GM19463 (cell line): ENCODE results near the gene ZNF768.
"Not testable (repeated sequence)": the region's sequence is repeated elsewhere in the genome, so short reads cannot be mapped to it uniquely, and the experiment has no call there.

Experiments
- ATAC-seq: cut with Tn5 transposase; IDR thresholded peaks from one replicate; pipeline ENCODE4 v1.9.1; 2021; ENCODE audit warnings: mild to moderate bottlenecking, moderate library complexity; ENCODE audit not compliant: unreplicated experiment

ZNF768 gene

DNA sequence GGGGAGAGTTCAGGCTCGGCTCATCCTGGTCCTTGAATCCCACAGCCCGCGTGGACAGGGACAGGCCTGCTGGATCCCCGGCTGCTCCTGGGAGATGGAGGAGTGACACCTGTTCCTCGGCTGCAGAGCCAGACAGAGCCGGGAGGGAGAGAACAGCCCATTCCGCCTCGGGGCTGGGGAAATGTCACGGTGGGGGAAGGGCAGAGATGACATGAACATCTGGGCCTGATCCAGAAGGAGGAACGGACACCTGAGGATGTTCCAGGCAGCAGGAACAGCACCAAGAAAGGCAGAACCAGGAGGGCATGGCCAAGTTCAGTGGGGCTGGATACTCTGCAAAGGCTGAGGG lies 29.7 kb upstream of the ZNF768 start:
- no peak for ATAC-seq

DNA sequence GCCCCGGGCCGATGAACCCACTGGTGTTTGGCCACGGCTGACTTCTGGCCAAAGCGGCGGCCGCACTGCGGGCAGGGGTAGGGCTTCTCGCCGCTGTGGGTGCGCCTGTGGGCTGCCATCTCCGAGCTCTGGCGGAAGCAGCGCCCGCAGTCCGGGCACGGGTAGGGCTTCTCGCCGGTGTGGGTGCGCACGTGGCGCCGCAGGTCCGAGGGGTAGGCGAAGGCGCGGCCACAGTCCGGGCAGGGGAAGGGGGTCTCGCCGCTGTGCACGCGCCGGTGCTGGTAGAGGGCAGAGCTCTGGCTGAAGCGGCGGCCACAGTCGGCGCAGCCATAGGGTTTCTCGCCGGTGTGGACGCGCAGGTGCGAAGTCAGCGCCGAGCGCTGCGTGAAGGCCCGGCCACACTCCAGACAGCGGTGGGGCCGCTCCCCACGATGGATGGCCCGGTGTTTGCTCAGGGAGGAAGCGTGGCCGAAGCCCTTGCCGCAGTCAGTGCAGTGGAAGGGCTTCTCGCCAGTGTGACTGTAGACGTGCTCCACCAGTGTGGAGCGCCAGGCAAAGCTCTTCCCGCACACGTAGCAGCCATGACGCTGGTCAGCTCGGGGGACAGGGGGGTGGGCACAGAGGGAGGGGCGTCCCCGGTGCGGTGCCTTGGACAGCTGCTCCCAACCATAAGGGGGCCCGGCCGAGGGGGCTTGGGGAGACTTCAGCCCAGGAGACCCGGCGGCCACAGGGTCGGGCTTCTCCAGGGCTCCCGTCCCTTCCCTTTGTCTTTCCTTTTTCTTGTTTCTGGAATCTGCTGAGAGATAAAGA lies 29.2 kb upstream of the ZNF768 start:
- no peak for ATAC-seq

DNA sequence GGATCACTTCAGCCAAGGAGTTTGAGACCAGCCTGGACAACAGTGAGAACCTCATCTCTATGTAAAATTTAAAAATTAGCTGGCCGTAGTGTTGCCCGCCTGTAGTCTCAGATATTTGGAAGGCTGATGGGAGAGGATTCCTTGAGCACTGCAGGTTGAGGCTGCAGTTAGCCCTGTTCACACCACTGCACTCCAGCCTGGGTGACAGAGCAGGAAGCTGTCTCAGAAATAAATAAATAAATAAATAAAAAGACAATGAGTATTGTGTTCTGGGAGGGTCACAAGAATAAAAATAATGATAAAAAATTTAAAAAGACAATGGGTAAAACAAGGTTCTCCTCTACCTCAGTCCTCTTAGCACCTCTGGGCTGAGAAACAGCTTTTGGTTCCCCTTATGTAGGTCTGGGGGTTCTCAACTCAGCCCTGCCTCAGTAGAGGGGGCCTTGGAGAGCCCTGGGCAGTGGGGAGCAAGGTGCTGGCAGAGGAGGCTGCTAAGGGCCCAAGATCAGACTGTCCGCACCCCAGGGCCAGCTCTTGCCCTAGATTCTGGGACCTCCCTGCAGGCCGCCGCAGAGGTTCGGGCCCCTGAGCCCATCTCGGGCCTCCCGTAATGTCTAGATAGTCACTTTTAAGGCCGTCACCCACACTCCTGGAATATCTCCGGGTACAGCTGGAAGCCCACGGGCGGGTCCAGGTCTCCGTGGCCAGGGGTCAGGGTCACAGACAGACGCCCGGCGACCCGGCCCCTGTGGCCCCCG lies 28.4 kb upstream of the ZNF768 start:
- no peak for ATAC-seq

DNA sequence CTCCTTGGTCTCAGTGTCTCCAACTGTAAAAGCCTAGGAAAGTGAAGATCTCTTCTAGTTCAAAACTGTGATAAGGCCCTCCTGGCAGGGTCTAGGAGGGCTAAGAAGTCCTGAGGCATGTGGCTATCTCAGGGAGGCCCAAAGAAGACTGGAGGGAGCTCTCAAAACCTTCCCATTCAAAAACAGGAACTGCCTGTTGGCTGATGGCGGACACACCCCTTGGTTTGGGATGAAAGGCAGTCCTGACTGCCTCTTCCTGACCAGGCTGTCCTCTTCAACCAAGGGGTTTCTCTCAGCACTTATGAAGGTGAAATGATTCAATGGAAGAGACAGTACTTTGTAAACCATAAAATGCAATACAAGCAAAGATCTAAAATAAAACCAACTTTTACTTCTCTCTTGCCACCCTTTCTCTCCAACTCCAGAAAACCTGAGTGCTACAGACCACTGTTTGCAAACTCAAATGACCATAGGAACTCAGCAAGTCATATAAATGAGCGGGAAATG lies 27.1 kb upstream of the ZNF768 start:
- no peak for ATAC-seq

DNA sequence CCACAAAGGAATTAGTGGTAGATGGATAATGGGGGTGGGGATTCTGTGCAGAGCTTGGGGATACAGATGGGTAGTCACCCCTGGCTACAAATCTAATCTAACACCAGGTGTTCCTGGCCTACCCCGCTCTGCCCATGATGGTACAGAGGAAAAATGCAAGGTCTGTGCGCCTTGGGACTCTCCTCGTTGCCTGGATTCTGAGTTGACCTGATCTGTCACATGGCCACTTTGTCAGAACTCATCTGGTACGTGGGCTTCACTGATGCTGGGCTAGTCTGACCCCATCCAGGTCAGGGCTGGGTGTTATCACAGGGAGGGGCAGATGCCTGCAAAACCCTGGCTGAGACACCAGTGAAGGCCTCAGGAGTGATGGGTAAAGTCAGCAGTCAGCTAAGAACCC lies 26.6 kb upstream of the ZNF768 start:
- no peak for ATAC-seq

DNA sequence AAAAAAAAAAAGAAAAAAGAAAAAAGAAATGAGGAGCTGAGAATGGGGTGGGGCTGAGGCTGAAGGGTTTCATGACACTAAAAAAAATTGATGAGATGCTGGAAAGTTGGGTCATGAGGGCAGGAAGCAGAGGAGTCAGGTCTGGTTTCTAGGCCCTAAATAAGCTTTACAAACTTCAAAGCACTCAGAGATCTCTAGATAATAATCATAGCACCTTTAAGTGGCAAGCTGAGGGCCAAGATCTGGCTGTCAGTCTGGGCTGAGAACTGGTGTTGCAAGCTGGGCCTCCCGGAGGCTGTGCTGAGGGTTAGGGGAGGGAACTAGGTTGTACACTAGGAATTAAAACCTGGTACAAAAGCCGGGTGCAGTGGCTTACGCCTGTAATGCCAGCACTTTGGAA lies 25.4 kb upstream of the ZNF768 start:
- no peak for ATAC-seq

DNA sequence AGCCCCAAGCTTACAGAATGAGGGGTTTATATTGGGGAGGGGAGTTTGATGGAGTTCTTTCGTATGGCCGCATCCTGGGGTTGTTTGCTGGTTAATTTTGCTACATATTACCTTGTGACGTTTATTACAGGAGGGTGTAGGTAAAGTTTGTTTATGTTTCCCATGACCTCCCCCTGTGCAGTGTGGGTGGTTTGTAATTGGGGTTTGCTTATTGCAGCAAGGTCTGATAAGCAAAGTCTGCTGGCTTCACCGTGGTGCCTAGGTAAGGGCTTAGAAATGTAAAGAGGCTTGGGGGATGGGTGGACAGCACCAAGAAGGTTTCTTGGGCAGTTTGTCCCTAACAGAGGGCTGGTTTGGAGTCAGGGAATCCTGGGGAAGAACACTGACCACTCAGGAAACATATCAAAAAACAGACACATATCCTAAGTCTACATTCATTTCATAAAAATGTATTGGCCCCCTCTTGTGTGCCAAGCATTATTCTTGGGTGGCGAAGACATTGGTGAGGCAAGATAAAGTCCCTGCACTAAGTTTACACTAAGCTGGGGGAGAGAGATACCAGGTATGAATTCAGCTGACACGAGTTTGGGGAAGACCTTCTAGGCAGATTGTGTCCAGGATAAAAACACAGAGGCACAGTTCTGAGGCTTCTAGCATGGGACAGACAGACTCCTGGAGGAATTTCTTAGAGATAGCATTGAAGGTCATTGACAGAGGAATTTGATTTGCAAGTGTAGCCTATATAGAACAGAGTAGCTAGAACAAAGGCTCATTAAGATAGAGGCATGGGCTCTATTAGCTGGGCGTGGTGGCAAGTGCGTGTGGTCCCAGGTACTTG lies 22.3 kb upstream of the ZNF768 start:
- no peak for ATAC-seq

DNA sequence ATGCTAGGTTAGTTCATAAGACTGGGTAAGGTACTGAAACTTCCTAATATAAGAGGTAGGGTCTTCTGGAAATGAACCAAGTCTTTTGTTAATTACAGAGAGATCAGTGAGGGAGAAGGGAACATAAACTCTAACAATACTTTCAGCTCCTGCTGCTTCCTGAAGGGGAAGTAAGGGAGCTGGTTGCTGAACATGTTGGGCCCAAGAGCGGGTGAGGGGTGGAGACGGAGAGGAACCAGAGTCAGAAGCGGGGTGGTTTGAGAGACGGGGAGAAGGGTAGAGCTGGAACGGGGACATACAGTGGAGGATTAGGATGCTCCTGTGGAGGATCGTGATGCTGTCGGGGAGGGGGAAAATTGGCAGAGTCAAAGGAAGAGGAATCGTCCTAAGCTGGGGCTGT lies 19.7 kb upstream of the ZNF768 start:
- ATAC-seq, result no peak

DNA sequence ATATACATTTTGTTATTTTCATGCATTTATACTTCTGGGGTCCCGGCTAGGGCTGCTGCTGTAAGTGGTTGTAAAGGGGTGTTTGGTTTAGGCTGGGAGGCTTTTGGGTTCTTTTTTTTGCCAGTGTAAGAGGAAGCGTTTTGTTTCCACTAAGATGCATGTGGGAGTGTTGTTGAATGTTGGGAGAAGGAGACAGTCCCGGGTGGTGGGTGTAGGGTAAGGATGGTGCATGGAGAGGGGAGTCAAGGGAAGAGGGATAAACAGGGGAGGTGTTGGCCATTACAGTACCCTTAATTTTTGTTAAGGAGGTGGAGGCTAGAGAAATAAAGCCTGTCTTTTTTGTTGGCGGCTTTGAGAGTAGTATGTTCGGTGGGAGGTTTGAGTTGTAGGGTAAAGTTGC lies 16.7 kb upstream of the ZNF768 start:
- ATAC-seq, result no peak

DNA sequence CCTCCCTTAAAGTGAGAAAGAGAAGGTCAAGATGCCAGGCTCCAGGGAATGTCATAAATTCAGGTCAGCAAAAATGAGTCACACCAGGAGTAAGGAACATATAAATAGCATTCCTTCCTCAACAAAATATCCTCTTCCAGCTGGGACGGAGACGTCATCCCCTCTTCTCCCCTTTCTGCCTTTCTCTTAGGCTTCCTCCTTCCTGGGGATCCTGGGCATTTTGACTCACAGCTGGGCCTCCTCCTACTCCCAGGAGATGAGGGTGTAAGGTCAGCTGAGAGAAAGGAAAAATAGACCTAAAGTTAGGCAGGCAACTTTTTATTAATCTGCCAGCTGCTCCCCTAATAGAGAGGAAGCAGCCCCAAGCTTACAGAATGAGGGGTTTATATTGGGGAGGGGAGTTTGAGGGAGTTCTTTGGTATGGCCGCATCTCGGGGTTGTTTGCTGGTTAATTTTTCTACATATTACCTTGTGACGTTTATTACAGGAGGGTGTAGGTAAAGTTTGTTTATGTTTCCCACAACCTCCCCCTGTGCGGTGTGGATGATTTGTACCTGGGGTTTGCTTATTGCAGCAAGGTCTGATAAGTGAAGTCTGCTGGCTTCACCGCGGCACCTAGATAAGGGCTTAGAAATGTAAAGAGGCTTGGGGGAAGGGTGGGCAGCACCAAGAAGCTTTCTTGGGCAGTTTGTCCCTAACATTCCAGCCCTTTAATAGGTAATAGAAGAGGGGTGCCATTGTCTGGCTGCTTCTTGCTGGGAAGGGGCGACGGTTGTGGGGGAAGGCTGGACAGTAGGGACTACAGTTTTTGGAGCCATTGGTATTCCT lies 15.3 kb upstream of the ZNF768 start:
- no peak for ATAC-seq

DNA sequence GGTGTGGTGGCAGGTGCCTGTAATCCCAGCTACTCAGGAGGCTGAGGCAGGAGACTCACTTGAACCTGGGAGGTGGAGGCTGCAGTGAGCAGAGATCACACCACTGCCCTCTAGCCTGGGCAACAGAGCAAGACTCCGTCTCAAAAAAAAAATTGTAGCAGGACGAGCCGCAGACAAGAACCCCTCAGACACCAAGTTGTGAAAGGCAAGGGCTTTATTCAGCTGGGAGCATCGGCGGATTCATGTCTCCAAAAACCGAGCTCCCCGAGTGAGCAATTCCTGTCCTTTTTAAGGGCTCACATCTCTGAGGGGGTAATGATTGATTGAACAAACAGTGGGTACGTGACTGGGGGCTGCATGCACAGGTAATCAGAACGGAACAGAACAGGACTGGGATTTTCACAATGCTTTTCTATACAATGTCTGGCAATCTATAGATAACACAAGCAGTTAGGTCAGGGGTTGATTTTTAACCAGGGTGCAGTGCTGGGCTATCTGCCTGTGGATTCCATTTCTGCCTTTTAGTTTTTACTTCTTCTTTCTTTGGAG lies 14.6 kb upstream of the ZNF768 start:
- not testable (repeated sequence) for ATAC-seq

DNA sequence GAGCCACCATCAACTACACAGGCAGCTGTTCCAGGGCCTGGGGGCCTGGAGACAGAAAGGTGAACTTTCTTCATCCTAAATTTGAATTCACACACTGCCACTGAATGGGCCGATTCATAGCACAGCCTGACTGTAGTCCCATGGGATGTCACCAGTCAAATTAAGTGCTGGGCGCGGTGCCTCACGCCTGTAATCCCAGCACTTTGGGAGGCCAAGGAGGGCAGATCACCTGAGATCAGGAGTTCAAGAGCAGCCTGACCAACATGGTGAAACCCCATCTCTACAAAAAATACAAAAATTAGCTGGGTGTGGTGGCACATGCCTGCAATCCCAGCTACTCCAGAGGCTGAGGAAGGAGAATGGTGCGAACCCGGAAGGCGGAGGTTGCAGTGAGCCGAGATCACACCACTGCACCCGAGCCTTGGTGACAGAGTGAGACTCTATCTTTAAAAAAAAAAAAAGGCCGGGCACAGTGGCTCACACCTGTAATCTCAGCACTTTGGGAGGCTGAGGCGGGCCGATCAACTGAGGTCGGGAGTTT lies 13.7 kb upstream of the ZNF768 start:
- ATAC-seq, result not testable (repeated sequence)

DNA sequence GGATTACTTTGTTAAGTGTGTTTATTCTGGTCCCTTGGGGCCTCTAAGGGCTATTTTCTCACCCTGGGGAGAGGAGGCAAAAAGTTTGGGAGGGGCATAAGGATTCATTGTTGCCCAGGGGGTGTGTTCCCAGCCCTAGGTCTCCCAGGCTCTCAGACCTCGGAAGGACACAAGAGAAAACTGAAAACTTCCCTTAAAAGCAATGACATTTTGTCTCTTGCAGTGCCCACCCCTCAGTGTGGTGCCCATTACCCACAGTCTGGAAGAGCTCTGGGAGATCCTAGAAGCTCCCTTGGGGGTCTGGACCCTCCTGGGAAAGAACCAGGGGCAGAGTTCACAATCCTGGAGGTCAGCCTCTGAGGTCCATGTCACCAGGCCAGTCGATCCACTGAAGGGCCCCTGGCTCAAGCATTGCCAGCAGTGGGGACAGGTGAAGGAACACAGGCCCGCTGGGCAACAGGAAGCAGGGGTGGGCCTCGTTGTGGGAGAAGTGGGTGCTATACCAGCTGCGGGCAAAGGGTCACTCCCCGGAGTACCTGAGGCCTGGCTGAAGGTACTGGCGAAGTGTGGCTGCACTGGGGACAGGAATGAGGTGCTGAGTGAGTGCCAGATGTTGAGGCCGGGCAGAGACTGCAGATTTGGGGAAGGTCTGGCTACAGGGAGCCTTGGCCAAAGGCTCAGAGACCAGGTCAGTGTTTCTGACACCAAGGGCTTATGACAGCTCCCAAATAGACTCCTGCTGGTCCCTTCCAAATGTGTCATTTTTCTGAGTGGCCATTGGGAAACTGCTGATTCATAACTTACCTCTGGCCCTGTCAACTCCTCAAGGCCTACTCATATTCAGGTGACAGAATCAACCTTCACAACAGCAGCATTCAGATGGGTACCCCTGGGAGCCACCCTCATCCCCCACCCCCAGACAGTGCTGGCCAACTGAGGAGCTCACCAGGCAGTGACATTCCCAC lies 12.9 kb upstream of the ZNF768 start:
- ATAC-seq, result no peak

DNA sequence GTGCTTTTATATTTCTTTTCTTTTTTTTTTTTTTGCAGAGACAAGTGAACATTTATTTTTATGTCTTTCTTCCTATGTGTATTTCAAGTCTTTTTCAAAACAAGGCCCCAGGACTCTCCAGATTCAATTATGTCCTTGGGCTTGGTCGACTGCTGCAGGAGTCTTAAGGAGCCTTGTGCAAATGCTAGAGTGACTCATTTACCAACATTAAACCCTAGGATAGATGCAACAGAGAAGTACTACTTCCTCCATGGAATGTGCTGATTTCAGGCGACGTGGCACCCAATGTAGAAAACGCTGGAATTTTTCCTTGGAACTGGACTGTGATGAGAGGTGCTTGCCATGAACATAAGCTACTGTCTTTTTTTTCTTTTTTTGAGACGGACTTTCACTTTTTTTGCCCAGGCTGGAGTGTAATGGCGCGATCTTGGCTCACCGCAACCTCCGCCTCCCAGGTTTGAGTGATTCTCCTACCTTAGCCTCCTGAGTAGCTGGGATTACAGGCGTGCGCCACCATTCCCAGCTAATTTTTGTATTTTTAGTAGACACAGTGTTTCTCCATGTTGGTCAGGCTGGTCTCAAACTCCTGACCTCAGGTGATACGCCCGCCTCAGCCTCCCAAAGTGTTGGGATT lies 10.1 kb upstream of the ZNF768 start:
- ATAC-seq, result not testable (repeated sequence)

DNA sequence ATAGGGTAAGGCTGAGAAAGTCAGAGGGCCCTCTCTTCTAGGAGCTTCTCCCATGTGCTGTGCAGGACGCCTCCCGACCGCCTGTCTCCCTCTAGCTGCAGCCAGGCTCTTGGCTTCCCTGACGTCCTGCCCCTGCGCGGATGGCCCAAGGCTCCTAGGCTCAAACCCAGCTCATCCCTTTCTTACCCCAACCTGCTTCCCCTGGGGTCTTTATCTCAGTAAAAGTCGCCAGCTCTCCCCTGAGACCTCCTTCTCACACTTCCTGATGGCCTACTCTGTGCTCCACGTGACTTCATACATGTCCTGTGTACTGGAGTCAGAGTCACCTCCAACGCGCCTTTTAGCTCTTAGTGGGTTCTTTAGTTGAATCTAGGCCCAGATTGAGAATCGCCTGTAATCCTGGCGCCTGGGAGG lies 9.4 kb upstream of the ZNF768 start:
- ATAC-seq, result peak; percentile 41

DNA sequence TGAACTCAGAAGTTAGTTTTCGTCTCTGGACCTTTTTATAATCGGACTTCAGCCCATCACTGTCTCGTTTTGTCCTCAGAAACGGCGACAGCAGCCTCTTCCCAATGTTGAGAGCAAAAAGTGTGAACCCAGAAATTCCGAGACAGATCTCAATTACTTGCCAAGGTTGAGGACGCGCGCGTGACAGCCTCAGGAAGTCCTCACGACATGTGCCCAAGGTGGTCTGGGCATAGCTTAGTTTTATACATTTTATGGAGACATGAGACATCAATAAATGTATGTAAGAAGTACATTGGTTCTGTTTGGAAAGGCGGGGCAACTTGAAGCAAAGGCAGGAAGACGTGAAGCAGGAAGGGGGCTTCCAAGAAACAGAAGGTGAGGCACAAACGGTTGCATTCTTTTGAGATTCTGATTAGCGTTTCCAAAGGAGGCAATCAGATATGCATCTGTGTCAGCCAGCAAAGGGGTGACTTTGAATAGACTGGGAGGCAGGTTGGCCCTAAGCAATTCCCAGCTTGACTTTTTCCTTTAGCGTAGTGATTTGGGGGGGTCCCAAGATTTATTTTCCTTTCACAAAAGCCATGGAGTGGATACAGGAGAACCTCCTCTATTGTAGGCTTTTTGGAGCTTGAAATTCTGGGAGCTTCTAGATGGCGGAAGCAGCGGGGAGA lies 8.9 kb upstream of the ZNF768 start:
- ATAC-seq, result peak; percentile 9

DNA sequence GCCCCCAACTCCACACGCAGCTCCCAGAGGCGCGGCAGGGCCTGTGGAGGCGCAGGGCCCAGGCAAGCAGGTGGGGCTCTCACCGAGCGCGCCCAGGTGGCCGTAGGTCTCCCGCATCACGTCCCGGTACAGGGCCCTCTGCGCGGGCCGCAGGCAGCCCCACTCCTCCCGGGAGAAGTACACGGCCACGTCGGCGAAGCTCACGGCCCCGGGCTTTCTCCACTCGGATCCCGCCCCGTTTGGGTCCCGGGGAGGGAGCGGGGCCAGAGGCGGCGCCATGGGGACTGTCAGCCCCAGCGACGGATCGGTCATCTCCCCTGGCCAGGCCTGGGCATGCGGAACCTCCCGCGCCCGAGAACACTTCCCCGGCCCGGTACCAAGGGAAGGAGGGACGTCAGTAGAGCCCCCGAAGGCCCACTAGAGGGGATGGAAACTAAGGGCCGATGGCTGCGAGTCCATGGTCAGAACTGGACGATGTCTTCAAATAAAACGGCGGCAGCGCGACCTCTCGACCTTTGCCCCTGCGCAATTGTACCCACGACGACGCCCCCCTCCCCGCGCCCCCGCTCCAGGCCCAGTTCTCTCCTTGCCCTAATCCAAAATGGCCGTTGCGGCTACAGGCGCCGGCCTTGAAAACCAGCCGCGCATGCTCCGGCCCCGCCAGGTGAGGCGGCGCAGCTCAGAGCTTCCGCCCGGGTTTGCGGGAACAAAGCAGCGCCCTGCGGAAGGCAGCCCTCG lies 8.2 kb upstream of the ZNF768 start, which contains the start of gene ZNF747:
Gene ZNF747, minus strand, starts transcription at position 491 of the 738 bp plus-strand sequence. Its CDS starts 179 bp downstream, at position 312.
- peak; percentile 73 for ATAC-seq
